ENCODE results near the gene IL1R2.

DNA sequence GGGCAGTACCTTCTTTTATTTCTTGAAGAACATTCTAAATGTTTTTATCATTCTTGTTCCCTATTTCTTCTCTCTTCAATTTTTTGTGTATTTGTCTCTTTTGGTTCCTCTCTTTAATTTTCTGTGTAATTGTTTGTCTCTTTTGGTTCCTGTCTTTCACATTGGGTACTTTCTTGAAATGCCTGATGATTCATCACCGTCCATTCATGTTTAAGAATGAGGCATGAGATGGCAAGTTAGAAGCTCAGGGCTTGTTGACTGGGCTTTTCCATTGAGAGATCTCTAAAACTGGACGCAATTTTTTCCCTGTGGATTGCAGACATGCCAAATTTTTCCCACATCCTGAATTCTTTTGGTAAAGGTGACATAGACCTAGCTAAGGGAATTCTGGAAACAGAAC lies 33.7 kb upstream of the IL1R2 start:
- TF ChIP-seq, protein P1, sequence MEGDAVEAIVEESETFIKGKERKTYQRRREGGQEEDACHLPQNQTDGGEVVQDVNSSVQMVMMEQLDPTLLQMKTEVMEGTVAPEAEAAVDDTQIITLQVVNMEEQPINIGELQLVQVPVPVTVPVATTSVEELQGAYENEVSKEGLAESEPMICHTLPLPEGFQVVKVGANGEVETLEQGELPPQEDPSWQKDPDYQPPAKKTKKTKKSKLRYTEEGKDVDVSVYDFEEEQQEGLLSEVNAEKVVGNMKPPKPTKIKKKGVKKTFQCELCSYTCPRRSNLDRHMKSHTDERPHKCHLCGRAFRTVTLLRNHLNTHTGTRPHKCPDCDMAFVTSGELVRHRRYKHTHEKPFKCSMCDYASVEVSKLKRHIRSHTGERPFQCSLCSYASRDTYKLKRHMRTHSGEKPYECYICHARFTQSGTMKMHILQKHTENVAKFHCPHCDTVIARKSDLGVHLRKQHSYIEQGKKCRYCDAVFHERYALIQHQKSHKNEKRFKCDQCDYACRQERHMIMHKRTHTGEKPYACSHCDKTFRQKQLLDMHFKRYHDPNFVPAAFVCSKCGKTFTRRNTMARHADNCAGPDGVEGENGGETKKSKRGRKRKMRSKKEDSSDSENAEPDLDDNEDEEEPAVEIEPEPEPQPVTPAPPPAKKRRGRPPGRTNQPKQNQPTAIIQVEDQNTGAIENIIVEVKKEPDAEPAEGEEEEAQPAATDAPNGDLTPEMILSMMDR (IDR thresholded peaks at IDR 0.05) = no peak
- TF ChIP-seq POLR2A (IDR thresholded peaks at IDR 0.05) = no peak

Measured in testis (tissue), 2 donors.